OCI-LY7 (cell line): ENCODE data around the gene NNAT. TPM values are rescaled to one million over a fixed set of nuclear protein-coding genes. Genes with fewer than 3 reads are reported as not detected.

Source experiments
- BruUV-seq: library from RNA; stranded (reverse); fragments of 400-500 nt; replicated peaks from 2 replicates; lab custom pipeline; 2021; lab: Mats Ljungman, UMichigan
- CTCF ChIA-PET: fragments of 300-600 bp; sonication (Branson Sonifier 250); formaldehyde crosslinking; loops from one replicate; lab custom pipeline; 2022; ENCODE audit warnings: antibody characterized with exemption; ENCODE audit not compliant: unreplicated experiment; lab: Charles Lee
- POLR2A ChIA-PET: fragments of 300-600 bp; sonication (Branson Sonifier 250); formaldehyde crosslinking; loops from one replicate; lab custom pipeline; 2022; ENCODE audit warnings: antibody characterized with exemption; lab: Charles Lee
- DNase-seq: peaks from one replicate; pipeline ENCODE4 v3.0.0-alpha.2; 2015; ENCODE audit warnings: low spot score
- H2AFZ ChIP-seq: fragments of 200-600 bp; sonication (generic), shearing (Covaris generic); 2 replicates; pipeline ENCODE4 v1.6.1; 2014; ENCODE audit warnings: mild to moderate bottlenecking, antibody characterized with exemption, low read length, moderate library complexity
- H3K27ac ChIP-seq: fragments of 200-600 bp; sonication (generic); 2 replicates; pipeline ENCODE4 v1.5.1; 2014; ENCODE audit warnings: mixed run types, low read depth, mild to moderate bottlenecking, moderate library complexity, low read length, inconsistent platforms; ENCODE audit not compliant: poor library complexity, severe bottlenecking
- H3K36me3 ChIP-seq: fragments of 200-600 bp; sonication (generic); 2 replicates; pipeline ENCODE4 v1.6.1; 2014; ENCODE audit warnings: mild to moderate bottlenecking, antibody characterized with exemption, low read length, moderate library complexity, mixed read lengths; ENCODE audit not compliant: insufficient read depth
- H3K4me1 ChIP-seq: fragments of 200-600 bp; sonication (generic); 2 replicates; pipeline ENCODE4 v1.5.1; 2014; ENCODE audit warnings: mild to moderate bottlenecking, low read length; ENCODE audit not compliant: insufficient read depth, poor library complexity, severe bottlenecking
- H3K4me2 ChIP-seq: fragments of 200-600 bp; sonication (generic); 2 replicates; pipeline ENCODE4 v1.6.1; 2014; ENCODE audit warnings: mild to moderate bottlenecking, low read length
- H3K4me3 ChIP-seq: fragments of 200-600 bp; sonication (generic); 2 replicates; pipeline ENCODE4 v1.5.1; 2014; ENCODE audit warnings: mild to moderate bottlenecking, low read depth, low read length; ENCODE audit not compliant: poor library complexity, severe bottlenecking
- H3K79me2 ChIP-seq: fragments of 200-600 bp; sonication (generic); 2 replicates; pipeline ENCODE4 v1.6.1; 2016; ENCODE audit warnings: low read depth, mild to moderate bottlenecking, low read length, moderate library complexity, mixed read lengths; ENCODE audit not compliant: insufficient read depth
- H3K9me2 ChIP-seq: fragments of 200-600 bp; sonication (generic); 2 replicates; pipeline ENCODE4 v1.6.1; 2016; ENCODE audit warnings: mild to moderate bottlenecking, low read length, mixed read lengths; ENCODE audit not compliant: insufficient read depth
- H3K9me3 ChIP-seq: fragments of 200-600 bp; sonication (generic); 2 replicates; pipeline ENCODE4 v1.6.1; 2014; ENCODE audit warnings: mild to moderate bottlenecking, mixed run types, low read length, mixed read lengths
- H4K20me1 ChIP-seq: fragments of 200-600 bp; sonication (generic); 2 replicates; pipeline ENCODE4 v1.6.1; 2014; ENCODE audit warnings: mild to moderate bottlenecking, antibody characterized with exemption, low read length, moderate library complexity, mixed read lengths; ENCODE audit not compliant: insufficient read depth
- CTCF ChIP-seq: fragments of 200-600 bp; sonication (generic); conservative IDR thresholded peaks from 2 replicates; pipeline ENCODE4 v1.5.1; 2014; ENCODE audit warnings: mild to moderate bottlenecking, antibody characterized with exemption, low read length, moderate library complexity, mixed read lengths
- EZH2phosphoT487 ChIP-seq: fragments of 200-600 bp; sonication (generic); IDR thresholded peaks from 2 replicates; pipeline ENCODE4 v1.6.1; 2018; ENCODE audit warnings: low read depth, borderline replicate concordance, mild to moderate bottlenecking, mixed run types, antibody characterized with exemption, low read length, moderate library complexity, mixed read lengths
- intact Hi-C: fragments of 100-400 bp; cut with micrococcal nuclease; formaldehyde crosslinking; loops from one replicate; pipeline ENCODE4 v1.10.0; 2022; ENCODE audit not compliant: unreplicated experiment
- total RNA-seq, 2 experiments: library from RNA; depleted of rRNA in 1 of 2; stranded (reverse); fragments of >200 nt in 1 of 2; shearing (Covaris generic) in 1 of 2; gene quantifications; 2 replicates each; pipeline ENCODE4 v1.2.3, GENCODE V29; 2014 to 2022

Gene NNAT
- total RNA-seq, 2 experiments from 2014 or later, result not detected

- TF ChIP-seq CTCF, result no peak
- TF ChIP-seq EZH2phosphoT487, result no peak
- Histone ChIP-seq H4K20me1 (peaks cover 13% of the 10 kb centered on the region), H3K9me3 (no peaks in the 10 kb centered on the region), H3K27ac (no peak overlapping the region), H3K36me3 (peaks cover 27% of the 10 kb centered on the region; the same call in 1 of the 2 replicates), H3K79me2 (peaks cover 22% of the 10 kb centered on the region), H2AFZ (no peak overlapping the region), H3K4me3 (no peak overlapping the region), H3K4me2 (no peak overlapping the region), H3K4me1 (peaks cover 11% of the 10 kb centered on the region), H3K9me2 (no peaks in the 10 kb centered on the region)
- no peak for DNase-seq
- CTCF ChIA-PET, result interaction anchor here (0.5 kb wide), 1 partner anchor 129 kb away, joined by 3 read pairs; no protein-coding TSS in a partner anchor
- POLR2A ChIA-PET, result no interaction called here
- BruUV-seq, result no TSS peak
- intact Hi-C loops, result no loop called here
Observed at GRCh38 chr20:37520419-37520955, 563 bp upstream of the NNAT start.

GRCh38 chr20:37522260-37523011, 1.4 kb downstream of the NNAT start:
- Histone ChIP-seq H3K4me2 (no peak overlapping the region), H4K20me1 (peaks cover 18% of the 10 kb centered on the region), H2AFZ (no peak overlapping the region), H3K9me3 (no peaks in the 10 kb centered on the region), H3K4me3 (no peak overlapping the region), H3K79me2 (peaks cover 41% of the 10 kb centered on the region), H3K36me3 (peaks cover 18% of the 10 kb centered on the region; the same call in 1 of the 2 replicates), H3K4me1 (peaks cover 21% of the 10 kb centered on the region), H3K27ac (no peak overlapping the region), H3K9me2 (no peaks in the 10 kb centered on the region)
- ChIA-PET CTCF (no interaction called here), POLR2A (interaction anchor here (1.2 kb wide), 1 partner anchor 16 kb away, joined by 3 read pairs; no protein-coding TSS in a partner anchor)
- no peak for DNase-seq
- BruUV-seq, result no TSS peak
- intact Hi-C loops, result no loop called here
- no peak for TF ChIP-seq CTCF
- no peak for TF ChIP-seq EZH2phosphoT487

- H3K9me3 ChIP-seq, result no peaks in the 10 kb centered on the region
- H3K36me3 ChIP-seq, result peaks cover 12% of the 10 kb centered on the region; the same call in 1 of the 2 replicates
- no peak for DNase-seq
- no TSS peak for BruUV-seq
- peaks cover 42% of the 10 kb centered on the region for H3K79me2 ChIP-seq
- H3K27ac ChIP-seq, result no peak overlapping the region
- POLR2A ChIA-PET, result interaction anchor here (1.2 kb wide), 1 partner anchor 16 kb away, joined by 3 read pairs; no protein-coding TSS in a partner anchor
- H3K4me2 ChIP-seq, result no peak overlapping the region
- intact Hi-C loops, result no loop called here
- H3K4me1 ChIP-seq, result peaks cover 21% of the 10 kb centered on the region
- peaks cover 14% of the 10 kb centered on the region for H4K20me1 ChIP-seq
- TF ChIP-seq EZH2phosphoT487 (no peak), CTCF (no peak)
- CTCF ChIA-PET, result no interaction called here
- no peak overlapping the region for H3K4me3 ChIP-seq
- H2AFZ ChIP-seq, result no peak overlapping the region
- no peaks in the 10 kb centered on the region for H3K9me2 ChIP-seq
Observed at GRCh38 chr20:37523012-37523391, 2.0 kb downstream of the NNAT start.
